ENCODE measurements around the gene MAML3. TPM values are rescaled to one million over a fixed set of nuclear protein-coding genes. Genes with fewer than 3 reads are reported as not detected.

Gene MAML3
- total and polyA plus RNA-seq, 8 donors, result 1.7 to 20.3 (median 8.4) TPM

DNA sequence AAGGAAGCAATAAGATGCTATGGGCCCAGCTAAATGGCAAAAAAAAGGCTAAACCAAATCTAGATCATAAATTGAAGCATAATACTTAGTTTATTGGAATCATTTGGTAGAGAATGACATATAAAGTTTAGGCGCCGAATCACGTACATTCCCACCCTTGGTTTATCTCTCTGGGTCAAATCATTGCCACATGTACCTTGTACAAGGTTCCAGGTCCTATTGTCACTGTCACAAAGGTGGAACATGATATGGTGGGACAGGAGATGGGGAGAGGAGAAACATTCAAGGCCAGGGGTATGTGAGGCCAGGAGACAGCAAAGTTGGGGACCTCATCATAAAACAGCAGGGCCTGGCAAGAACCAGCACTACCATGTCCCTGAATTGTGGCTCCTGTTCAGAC, 13.4 kb downstream of the MAML3 start:
- Histone ChIP-seq H3K4me1 (peaks cover 0 to 48% (median 26%) of the 10 kb centered on the region in 4 donors), H3K36me3 (no peaks in the 10 kb centered on the region), H3K4me3 (no peak overlapping the region), H3K9me3 (no peaks in the 10 kb centered on the region), H3K27ac (peak overlapping the region; percentile 22 to 67 (median 48)), H3K27me3 (no peaks in the 10 kb centered on the region)
- TF ChIP-seq POLR2A (IDR thresholded peaks at IDR 0.05) (no peak), EP300 (IDR thresholded peaks at IDR 0.05) (no peak), POLR2AphosphoS5 (IDR thresholded peaks at IDR 0.05) (no peak)
- TF ChIP-seq, protein P1, sequence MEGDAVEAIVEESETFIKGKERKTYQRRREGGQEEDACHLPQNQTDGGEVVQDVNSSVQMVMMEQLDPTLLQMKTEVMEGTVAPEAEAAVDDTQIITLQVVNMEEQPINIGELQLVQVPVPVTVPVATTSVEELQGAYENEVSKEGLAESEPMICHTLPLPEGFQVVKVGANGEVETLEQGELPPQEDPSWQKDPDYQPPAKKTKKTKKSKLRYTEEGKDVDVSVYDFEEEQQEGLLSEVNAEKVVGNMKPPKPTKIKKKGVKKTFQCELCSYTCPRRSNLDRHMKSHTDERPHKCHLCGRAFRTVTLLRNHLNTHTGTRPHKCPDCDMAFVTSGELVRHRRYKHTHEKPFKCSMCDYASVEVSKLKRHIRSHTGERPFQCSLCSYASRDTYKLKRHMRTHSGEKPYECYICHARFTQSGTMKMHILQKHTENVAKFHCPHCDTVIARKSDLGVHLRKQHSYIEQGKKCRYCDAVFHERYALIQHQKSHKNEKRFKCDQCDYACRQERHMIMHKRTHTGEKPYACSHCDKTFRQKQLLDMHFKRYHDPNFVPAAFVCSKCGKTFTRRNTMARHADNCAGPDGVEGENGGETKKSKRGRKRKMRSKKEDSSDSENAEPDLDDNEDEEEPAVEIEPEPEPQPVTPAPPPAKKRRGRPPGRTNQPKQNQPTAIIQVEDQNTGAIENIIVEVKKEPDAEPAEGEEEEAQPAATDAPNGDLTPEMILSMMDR (IDR thresholded peaks at IDR 0.05), result no peak
- intact Hi-C loops (cut with DNase I; ENCODE audit: low total_unique reads), result loop anchor here (10.0 kb wide), 1 partner anchor 76 kb away; no protein-coding TSS in a partner anchor
- 65 to 87% (median 77%) methylated on average over 3 of the region's 3 CpGs for WGBS, 5 donors
- DNase-seq, result no peak

GRCh38 chr4:140138428-140138827, 15.6 kb downstream of the MAML3 start:
- Histone ChIP-seq H3K4me1 (peaks cover 0 to 57% (median 33%) of the 10 kb centered on the region in 4 donors), H3K9me3 (no peaks in the 10 kb centered on the region), H3K27ac (no peak overlapping the region), H3K4me3 (no peak overlapping the region), H3K27me3 (no peaks in the 10 kb centered on the region), H3K36me3 (no peaks in the 10 kb centered on the region)
- TF ChIP-seq, protein P1 (IDR thresholded peaks at IDR 0.05), result no peak
- TF ChIP-seq EP300 (IDR thresholded peaks at IDR 0.05) (no peak), POLR2AphosphoS5 (IDR thresholded peaks at IDR 0.05) (no peak), POLR2A (IDR thresholded peaks at IDR 0.05) (no peak)
- intact Hi-C loops (cut with DNase I; ENCODE audit: low total_unique reads), result no loop called here
- no peak for DNase-seq
- 21 to 49% (median 30%) methylated on average over 6 of the region's 6 CpGs for WGBS, 5 donors

DNA sequence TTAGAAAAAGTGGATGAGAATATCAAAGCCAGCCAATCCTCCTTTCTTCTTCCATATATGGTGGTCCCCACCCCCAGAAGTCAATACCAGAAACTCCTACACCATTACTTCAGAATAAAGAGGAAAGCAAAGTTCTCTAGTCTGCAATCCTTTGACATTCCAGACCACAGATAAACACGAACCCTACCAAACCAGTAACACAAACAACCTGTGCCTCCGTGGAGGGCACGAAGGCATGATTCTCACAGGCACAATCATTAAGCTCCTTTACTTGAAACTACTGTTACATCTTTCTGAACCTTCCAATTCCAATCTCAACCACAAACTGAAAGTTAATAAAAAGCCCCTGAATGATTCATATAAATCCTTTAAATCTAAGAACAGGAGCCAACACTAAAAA, 16.3 kb downstream of the MAML3 start:
- DNase-seq, result peak in 1 of 2 donors; percentile 50
- Histone ChIP-seq H3K4me3 (no peak overlapping the region), H3K27ac (peak overlapping the region in 2 of 5 donors; percentile 14 to 27), H3K4me1 (peaks cover 0 to 59% (median 37%) of the 10 kb centered on the region in 4 donors), H3K27me3 (no peaks in the 10 kb centered on the region), H3K9me3 (no peaks in the 10 kb centered on the region), H3K36me3 (no peaks in the 10 kb centered on the region)
- TF ChIP-seq POLR2AphosphoS5 (IDR thresholded peaks at IDR 0.05) (peak in 1 of 3 donors; percentile 6), POLR2A (IDR thresholded peaks at IDR 0.05) (no peak), EP300 (IDR thresholded peaks at IDR 0.05) (no peak)
- intact Hi-C loops (cut with DNase I; ENCODE audit: low total_unique reads), result no loop called here
- 17 to 38% (median 28%) methylated on average over 3 of the region's 3 CpGs for WGBS, 5 donors

DNA sequence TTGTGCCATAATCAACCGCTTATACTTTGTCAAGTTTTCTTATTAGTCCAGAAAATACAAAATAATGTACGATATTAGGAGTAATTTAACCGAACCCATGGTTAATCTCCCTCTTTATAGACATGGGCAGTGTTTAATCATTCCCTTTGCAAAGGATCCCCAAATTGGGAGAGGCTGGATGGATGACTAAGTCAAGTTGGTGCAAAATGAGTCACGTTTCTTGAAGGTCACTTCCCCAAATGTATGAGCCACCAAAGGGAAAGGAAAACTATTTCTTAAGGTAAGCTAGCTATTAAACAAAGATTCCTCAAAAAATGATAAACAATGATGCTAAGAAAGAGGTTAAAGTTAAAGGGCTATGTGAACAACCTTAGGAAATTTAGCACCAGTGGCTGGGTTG, 17.5 kb downstream of the MAML3 start:
- no peak for DNase-seq
- H3K9me3 ChIP-seq, result no peaks in the 10 kb centered on the region
- H3K27me3 ChIP-seq, result no peaks in the 10 kb centered on the region
- H3K27ac ChIP-seq, result peak overlapping the region in 1 of 5 donors; percentile 27
- peaks cover 0 to 65% (median 40%) of the 10 kb centered on the region in 4 donors for H3K4me1 ChIP-seq
- TF ChIP-seq EP300 (IDR thresholded peaks at IDR 0.05) (no peak), POLR2AphosphoS5 (IDR thresholded peaks at IDR 0.05) (peak in 1 of 3 donors; percentile 64), POLR2A (IDR thresholded peaks at IDR 0.05) (no peak)
- TF ChIP-seq, protein P1 (IDR thresholded peaks at IDR 0.05), result no peak
- H3K4me3 ChIP-seq, result no peak overlapping the region
- WGBS, 5 donors, result 81 to 88% (median 88%) methylated on average over 4 of the region's 4 CpGs
- no peaks in the 10 kb centered on the region for H3K36me3 ChIP-seq
- intact Hi-C loops (cut with DNase I; ENCODE audit: low total_unique reads), result no loop called here

GRCh38 chr4:140135529-140136088, 18.4 kb downstream of the MAML3 start:
- DNase-seq, result peak in 1 of 2 donors; percentile 81
- WGBS, 5 donors, result 43 to 52% (median 48%) methylated on average over 8 of the region's 8 CpGs
- Histone ChIP-seq H3K4me1 (peaks cover 0 to 62% (median 32%) of the 10 kb centered on the region in 4 donors), H3K27ac (peak overlapping the region in 1 of 5 donors; percentile 10), H3K36me3 (no peaks in the 10 kb centered on the region), H3K4me3 (no peak overlapping the region), H3K9me3 (no peaks in the 10 kb centered on the region), H3K27me3 (no peaks in the 10 kb centered on the region)
- no peak for TF ChIP-seq POLR2A (IDR thresholded peaks at IDR 0.05)
- TF ChIP-seq POLR2AphosphoS5 (IDR thresholded peaks at IDR 0.05), result no peak
- intact Hi-C loops (cut with DNase I; ENCODE audit: low total_unique reads), result no loop called here
